Dendritic cell treated with granulocyte-macrophage colony-stimulating factor and Interleukin-4, amounts not matched to agents 40 ng/mL and 50 ng/mL, for 4 days (primary cell): Measurements from ENCODE around the gene CHD2.
"Not testable (repeated sequence)": the region's sequence is repeated elsewhere in the genome, so short reads cannot be mapped to it uniquely, and the experiment has no call there.

Experiments
- H3K27ac Mint-ChIP-seq: one replicate; pipeline ENCODE4 v1.8.0; 2022; ENCODE audit warnings: mild to moderate bottlenecking, mixed read lengths
- H3K27me3 Mint-ChIP-seq: one replicate; pipeline ENCODE4 v1.8.0; 2022; ENCODE audit warnings: mild to moderate bottlenecking, mixed read lengths
- H3K36me3 Mint-ChIP-seq: one replicate; pipeline ENCODE4 v1.8.0; 2022; ENCODE audit warnings: low read depth, mixed read lengths
- H3K4me1 Mint-ChIP-seq: one replicate; pipeline ENCODE4 v1.8.0; 2022; ENCODE audit warnings: low read depth, mixed read lengths
- H3K4me3 Mint-ChIP-seq: one replicate; pipeline ENCODE4 v1.8.0; 2022; ENCODE audit warnings: mild to moderate bottlenecking, moderate library complexity, mixed read lengths
- H3K9me3 Mint-ChIP-seq: one replicate; pipeline ENCODE4 v1.8.0; 2022; ENCODE audit warnings: mixed read lengths
- intact Hi-C: fragments of 100-400 bp; cut with micrococcal nuclease; formaldehyde crosslinking; loops from one replicate; pipeline ENCODE4 v1.15.0; 2022

The CHD2 gene

DNA sequence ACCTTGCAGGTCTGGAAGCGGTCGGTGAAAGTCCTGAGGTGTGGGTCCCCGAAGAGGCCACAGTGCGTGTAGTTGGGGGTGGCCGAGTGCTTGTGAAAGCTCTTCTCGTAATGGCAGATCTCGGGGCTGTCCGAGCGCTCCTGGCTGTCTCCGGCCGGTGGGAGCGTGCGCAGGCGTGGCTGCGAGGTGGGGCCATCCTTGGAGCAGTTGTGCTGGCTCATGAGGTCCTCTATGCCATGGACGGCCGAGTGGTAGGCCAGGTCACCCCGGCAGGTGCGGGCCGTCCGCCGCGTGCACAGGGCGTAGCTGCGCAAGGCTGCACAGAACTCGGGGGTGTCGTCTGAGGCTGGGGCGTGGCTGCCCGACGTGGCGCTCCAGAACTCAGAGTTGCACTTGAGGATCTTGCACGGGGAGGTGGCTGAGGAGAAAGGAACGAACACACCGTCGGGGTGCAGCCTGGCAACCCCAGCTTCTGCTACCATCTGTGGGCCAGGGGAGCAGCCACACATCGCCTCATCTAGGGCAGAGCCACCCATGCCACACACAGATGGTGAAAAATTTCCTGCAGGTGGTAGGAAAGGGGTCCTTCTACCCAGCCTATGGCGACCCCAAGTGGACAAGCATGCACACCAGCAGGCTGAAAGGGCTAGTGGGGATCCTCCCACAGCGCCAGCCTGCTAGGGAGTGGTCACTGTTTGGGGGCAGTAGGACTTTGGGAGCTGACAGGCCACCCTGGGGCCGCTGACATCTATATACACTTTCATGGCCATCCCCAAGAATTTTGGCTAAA is 152.2 kb downstream of the CHD2 start:
- peaks cover 25% of the 10 kb centered on the region for H3K27me3 Mint-ChIP-seq
- peaks cover 22% of the 10 kb centered on the region for H3K4me1 Mint-ChIP-seq
- no peak overlapping the region for H3K27ac Mint-ChIP-seq
- no peaks in the 10 kb centered on the region for H3K9me3 Mint-ChIP-seq
- H3K4me3 Mint-ChIP-seq, result no peak overlapping the region
- intact Hi-C loops, result no loop called here
- H3K36me3 Mint-ChIP-seq, result no peaks in the 10 kb centered on the region

DNA sequence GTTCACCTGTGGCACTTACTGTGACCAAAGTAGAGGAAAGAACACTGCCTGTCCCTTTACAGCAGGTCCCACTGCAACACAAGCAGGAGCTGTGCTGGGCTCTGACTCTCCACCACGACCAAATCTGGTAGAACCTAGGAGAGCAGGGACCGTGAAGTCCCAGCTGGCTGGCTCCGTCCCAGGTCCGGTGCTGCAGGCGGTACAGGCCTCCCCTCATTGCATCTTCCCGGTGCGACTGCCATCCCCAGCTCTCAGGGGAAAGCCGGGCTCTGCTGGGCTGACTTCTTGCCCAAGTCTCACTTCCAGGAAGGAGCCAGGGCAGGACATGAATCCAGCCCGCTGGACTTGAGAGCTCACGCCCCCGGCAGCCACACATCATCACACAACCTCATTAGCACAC is 155.1 kb downstream of the CHD2 start:
- no peaks in the 10 kb centered on the region for H3K27me3 Mint-ChIP-seq

DNA sequence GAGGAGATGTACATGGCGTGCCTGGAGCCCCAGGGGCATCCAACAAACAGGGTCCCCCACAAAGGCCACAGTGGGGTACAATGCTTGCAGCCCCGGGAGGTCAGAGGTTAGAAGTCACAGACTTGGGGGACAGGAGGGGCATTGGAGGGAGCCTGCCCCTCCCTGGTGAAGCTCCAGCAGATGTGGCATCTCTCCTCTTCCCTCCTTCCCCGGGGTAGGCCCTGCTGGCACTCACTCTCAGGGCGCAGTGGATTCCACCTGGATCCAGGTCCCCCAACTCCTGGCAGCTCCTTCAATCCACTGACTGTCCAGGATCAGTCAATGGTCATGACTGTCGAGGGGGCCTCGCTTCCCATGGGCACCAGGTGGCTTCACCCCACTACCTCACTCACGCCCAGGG is 156.7 kb downstream of the CHD2 start:
- intact Hi-C loops, result no loop called here
- H3K27me3 Mint-ChIP-seq, result peaks cover 12% of the 10 kb centered on the region
- H3K27ac Mint-ChIP-seq, result no peak overlapping the region
- no peak overlapping the region for H3K4me3 Mint-ChIP-seq
- H3K9me3 Mint-ChIP-seq, result no peaks in the 10 kb centered on the region
- H3K4me1 Mint-ChIP-seq, result no peaks in the 10 kb centered on the region
- H3K36me3 Mint-ChIP-seq, result no peaks in the 10 kb centered on the region

More for the DNA sequence above, 155.1 kb downstream of the CHD2 start:
- H3K9me3 Mint-ChIP-seq, result no peaks in the 10 kb centered on the region
- H3K27ac Mint-ChIP-seq, result no peak overlapping the region
- no peaks in the 10 kb centered on the region for H3K4me1 Mint-ChIP-seq
- no peaks in the 10 kb centered on the region for H3K36me3 Mint-ChIP-seq
- intact Hi-C loops, result no loop called here
- H3K4me3 Mint-ChIP-seq, result no peak overlapping the region

DNA sequence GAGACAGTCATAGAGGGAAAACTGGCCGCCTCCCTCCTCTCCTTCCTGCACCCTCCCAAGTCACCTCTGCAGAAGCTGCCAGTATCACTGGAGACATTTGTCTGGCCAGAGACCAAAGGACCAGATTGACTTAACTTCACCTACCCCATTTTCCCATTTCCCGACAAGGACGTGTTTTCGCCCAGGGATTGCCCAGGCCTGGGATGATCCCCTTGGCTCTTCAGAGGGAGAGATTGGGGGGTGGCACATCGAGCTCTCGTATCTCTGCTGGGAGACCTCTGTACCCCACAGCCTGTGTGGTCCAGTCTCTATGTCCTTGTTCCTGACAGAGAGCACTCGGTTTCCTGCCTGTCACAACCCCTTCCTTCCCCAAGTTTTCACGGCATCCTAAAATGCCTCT is 157.5 kb downstream of the CHD2 start:
- H3K9me3 Mint-ChIP-seq, result no peaks in the 10 kb centered on the region
- peaks cover 18% of the 10 kb centered on the region for H3K27me3 Mint-ChIP-seq
- no peaks in the 10 kb centered on the region for H3K36me3 Mint-ChIP-seq
- no peaks in the 10 kb centered on the region for H3K4me1 Mint-ChIP-seq
- no peak overlapping the region for H3K27ac Mint-ChIP-seq
- H3K4me3 Mint-ChIP-seq, result no peak overlapping the region
- intact Hi-C loops, result no loop called here

DNA sequence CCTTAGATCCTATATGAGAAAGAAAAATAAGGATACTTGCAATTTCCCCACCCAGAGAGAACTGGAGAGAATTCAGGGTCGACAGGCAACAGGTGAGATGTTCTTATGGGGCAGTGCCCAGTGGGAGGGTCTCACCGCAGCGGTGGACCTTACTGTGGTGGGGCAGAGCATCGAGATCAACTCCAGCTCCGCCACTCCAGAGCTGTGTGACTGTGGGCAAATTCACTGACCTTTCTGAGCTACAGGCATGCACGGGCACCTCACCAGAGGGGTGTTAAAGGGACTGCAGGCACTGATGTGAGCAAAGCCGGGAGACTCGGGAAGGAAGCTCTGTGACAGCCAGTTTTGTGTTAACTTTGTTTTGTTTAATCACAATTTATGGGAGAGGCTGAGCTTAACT is 158.0 kb downstream of the CHD2 start:
- no peak overlapping the region for H3K4me3 Mint-ChIP-seq
- intact Hi-C loops, result no loop called here
- H3K9me3 Mint-ChIP-seq, result no peaks in the 10 kb centered on the region
- no peaks in the 10 kb centered on the region for H3K4me1 Mint-ChIP-seq
- no peaks in the 10 kb centered on the region for H3K36me3 Mint-ChIP-seq
- peaks cover 21% of the 10 kb centered on the region for H3K27me3 Mint-ChIP-seq
- H3K27ac Mint-ChIP-seq, result no peak overlapping the region

DNA sequence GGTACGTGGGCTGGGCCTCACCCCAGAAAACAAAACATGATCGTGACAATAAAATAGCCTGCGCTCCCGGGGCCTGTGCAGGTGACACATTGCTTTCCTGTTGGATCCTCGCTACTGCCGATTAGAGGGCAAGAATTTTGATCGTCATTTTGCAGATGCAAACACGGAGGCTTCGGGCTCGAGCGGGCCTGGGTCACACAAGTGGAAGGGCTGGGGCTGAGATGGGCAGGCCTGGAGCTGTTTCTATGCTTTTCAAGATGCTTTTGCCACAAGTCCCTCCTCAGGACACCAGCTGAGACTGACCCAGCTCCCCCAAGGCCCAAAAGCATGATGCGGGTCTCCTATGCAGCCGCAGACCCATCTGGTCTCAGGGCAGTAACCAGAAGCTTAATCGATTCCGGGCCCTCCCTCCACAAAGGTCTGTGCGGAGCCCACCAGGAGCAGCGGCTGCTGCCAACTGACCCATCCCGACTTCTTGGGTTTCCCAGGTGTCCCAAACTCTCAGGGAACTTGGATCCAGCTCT is 158.8 kb downstream of the CHD2 start:
- peaks cover 27% of the 10 kb centered on the region for H3K27me3 Mint-ChIP-seq
- H3K4me3 Mint-ChIP-seq, result no peak overlapping the region
- H3K4me1 Mint-ChIP-seq, result no peaks in the 10 kb centered on the region
- no peaks in the 10 kb centered on the region for H3K9me3 Mint-ChIP-seq
- no peaks in the 10 kb centered on the region for H3K36me3 Mint-ChIP-seq
- H3K27ac Mint-ChIP-seq, result no peak overlapping the region
- intact Hi-C loops, result no loop called here

DNA sequence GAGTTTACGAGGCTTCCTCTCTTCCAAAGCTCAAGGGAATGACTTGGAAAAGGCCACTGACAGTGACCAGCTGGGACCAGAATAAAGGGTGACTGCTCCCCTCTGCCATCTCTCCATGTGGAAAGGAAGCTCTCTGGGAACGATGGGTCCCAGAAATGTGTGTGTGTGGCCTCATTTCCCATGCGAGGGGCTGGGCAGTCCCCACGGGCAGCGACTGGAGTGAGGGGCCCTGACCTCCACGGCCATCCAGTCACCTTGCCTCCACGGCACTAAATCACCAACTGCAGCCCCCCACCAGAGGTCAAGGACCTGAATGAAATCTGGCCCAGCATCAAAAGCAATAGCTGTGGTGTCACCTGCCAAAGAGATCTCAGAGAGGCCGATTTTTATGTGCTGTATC is 159.3 kb downstream of the CHD2 start:
- H3K36me3 Mint-ChIP-seq, result no peaks in the 10 kb centered on the region
- H3K27ac Mint-ChIP-seq, result no peak overlapping the region
- H3K4me1 Mint-ChIP-seq, result no peaks in the 10 kb centered on the region
- no peaks in the 10 kb centered on the region for H3K9me3 Mint-ChIP-seq
- peaks cover 30% of the 10 kb centered on the region for H3K27me3 Mint-ChIP-seq
- intact Hi-C loops, result no loop called here
- no peak overlapping the region for H3K4me3 Mint-ChIP-seq

DNA sequence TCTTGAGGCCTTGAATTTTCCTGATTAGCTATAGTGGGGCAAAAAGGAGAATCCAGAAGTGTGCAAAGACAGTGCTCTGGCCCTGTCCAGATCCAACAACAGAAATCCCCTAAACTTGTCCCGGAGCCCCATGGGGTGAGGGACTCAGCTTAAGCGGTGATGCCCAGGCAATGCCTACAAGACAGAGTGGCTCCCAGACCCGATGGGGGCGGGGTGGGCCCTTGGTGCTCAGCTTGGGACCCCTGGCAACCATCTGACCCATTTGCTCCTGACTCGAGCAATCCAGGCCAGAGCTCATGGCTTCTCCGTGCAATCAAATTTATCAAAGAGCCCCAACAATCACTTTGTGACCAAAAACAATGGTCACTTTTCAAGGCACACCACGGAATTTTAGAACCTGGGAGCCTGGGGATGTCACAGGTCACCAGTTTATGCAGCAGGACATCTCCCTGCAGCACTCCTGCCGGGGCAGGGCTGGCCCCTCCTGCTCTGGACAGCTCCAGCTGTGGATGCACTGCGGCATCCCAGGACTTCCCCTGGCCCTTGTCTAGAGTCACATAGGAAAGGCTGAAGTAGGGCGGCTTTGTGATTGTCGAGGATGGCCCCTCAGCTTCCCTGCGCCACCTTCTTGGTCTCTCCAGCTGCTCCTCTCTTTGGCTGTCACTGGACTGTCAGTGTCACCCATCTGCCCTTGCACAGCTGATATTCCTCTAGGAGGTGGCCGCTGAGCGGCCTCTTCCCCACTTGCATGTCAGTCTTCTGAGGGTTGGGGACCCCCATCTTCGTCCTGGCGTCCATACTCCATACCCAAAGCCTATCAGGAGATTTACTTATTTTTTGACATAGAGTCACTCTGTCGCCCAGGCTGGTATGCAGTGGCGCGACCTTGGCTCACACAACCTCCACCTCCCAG is 160.5 kb downstream of the CHD2 start:
- intact Hi-C loops, result no loop called here
- Mint-ChIP-seq H3K36me3 (no peaks in the 10 kb centered on the region), H3K27me3 (peaks cover 32% of the 10 kb centered on the region), H3K4me3 (no peak overlapping the region), H3K4me1 (no peaks in the 10 kb centered on the region), H3K9me3 (no peaks in the 10 kb centered on the region), H3K27ac (no peak overlapping the region)

DNA sequence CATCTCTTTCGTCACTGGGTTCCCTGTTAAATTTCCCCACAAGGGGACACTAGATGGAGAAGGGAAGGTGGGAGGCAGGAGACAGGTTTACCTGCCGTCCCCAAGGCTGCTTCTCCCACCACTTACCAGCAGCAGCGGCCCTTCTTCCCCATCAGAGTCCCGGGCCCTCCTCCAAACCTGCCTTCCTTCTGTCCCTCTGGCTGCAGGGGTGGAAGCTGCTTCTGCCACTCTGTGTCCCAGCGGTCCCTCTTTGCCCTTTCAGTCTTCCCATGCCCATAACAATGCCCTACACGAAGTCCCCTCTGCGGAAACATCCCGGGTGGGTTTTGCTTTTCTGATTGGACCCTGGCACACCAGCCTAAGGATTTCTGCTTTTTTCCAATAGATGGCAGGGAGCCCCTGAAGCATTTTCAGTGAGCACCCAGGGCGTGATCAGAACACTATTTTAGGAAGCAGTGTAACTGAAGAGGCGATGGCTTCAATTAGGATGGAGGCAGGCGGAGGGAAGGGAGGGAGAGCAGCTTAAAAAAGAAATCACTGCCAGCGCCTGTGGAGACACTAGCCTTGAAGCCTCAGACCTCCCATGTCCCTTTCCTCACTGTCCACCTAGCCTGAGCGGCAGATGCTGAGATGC is 162.6 kb downstream of the CHD2 start:
- H3K4me3 Mint-ChIP-seq, H3K27ac Mint-ChIP-seq, H3K4me1 Mint-ChIP-seq, H3K36me3 Mint-ChIP-seq, H3K9me3 Mint-ChIP-seq, intact Hi-C loops: not testable (repeated sequence)
- H3K27me3 Mint-ChIP-seq, result peaks cover 37% of the 10 kb centered on the region

DNA sequence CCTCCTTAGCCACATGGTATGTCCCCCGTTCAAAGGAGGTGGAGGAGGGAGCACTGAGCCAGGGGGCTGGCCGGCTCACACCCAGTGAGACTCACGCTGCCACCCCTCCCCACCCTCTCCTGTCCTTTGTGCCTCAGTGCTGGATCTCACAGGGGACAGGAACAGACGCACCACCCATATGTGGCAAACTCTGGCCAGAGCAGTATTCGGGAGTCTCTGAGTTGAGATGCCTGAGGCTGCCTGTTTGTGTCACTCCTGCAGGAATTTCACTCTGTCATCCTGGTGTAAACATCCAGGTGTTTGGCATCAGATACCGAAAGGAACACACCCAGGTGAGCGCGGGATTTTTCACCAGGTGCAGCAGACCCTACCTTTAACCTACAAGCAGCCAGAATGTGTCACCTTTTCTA is 163.1 kb downstream of the CHD2 start:
- no peaks in the 10 kb centered on the region for H3K9me3 Mint-ChIP-seq
- no peaks in the 10 kb centered on the region for H3K4me1 Mint-ChIP-seq
- H3K27me3 Mint-ChIP-seq, result peaks cover 39% of the 10 kb centered on the region
- H3K4me3 Mint-ChIP-seq, result no peak overlapping the region
- H3K27ac Mint-ChIP-seq, result no peak overlapping the region
- intact Hi-C loops, result no loop called here
- no peaks in the 10 kb centered on the region for H3K36me3 Mint-ChIP-seq

DNA sequence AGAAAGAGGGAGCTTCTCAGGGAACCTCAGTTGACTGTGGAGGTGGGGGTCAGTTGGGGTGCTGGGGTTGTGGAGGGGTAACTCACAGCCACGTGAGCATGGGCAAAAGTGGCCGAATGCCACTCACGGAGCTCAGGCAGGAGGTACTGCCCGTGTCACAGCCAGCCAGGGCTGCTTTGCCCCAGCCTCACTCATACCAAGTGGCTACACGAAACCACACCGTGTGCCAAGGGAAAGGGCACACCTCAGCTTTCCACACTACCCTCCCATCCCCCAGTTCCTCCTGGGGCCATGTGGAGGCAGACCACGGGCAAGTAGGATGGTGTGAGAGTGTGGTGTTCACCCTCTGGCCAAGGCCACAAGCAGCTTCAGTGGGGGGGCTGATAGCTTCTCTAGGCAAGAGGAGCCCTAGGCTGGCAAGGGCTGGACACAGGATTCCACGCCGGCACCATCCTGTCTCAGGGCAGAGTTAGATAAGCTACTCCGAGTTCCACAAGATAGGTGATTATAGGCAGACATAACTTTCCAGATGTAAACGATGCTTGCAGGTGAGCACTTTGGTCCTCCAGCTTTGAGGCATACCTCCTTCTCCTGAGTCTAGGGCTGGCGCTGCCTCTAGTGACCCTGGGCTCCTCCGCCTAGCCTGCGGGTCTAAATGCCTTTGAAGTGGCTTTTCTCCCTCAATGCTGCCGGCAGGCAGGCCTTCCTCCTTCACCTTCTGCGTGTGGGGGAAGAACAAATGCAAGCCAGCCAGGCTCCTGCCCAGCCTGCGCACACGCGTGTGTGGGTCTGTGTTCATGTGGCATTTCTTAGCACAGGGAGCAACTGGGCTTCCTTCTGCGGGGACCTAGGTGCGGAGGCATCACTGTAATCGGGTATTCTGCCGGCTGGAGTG is 163.9 kb downstream of the CHD2 start:
- H3K9me3 Mint-ChIP-seq, result no peaks in the 10 kb centered on the region
- no peak overlapping the region for H3K27ac Mint-ChIP-seq
- H3K4me3 Mint-ChIP-seq, result no peak overlapping the region
- H3K4me1 Mint-ChIP-seq, result no peaks in the 10 kb centered on the region
- no peaks in the 10 kb centered on the region for H3K36me3 Mint-ChIP-seq
- intact Hi-C loops, result no loop called here
- H3K27me3 Mint-ChIP-seq, result peaks cover 41% of the 10 kb centered on the region

DNA sequence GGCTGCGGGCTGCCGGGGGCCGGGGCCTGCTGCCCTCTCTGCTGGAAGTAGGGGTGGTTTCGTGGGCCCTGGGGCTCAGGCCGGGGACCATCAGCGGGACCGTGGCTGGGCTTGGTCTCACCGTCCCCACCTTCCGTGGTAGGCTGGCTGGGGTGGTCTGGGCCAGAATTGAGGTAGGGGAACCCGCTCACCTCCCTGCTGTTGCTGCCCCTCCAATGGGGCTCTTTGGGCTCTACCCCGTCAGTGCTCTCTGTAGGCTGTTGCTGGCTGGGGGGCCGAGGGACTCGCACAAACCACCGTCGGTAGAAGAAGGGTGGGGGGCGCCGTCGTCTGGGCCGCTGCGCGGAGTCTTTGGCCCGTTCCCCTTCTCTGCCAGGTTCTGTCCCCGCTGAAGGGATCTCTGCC is 165.5 kb downstream of the CHD2 start:
- H3K27me3 Mint-ChIP-seq, result peaks cover 46% of the 10 kb centered on the region
- H3K4me1 Mint-ChIP-seq, result no peaks in the 10 kb centered on the region
- H3K9me3 Mint-ChIP-seq, result no peaks in the 10 kb centered on the region
- no peak overlapping the region for H3K27ac Mint-ChIP-seq
- no peaks in the 10 kb centered on the region for H3K36me3 Mint-ChIP-seq
- no peak overlapping the region for H3K4me3 Mint-ChIP-seq
- intact Hi-C loops, result no loop called here

DNA sequence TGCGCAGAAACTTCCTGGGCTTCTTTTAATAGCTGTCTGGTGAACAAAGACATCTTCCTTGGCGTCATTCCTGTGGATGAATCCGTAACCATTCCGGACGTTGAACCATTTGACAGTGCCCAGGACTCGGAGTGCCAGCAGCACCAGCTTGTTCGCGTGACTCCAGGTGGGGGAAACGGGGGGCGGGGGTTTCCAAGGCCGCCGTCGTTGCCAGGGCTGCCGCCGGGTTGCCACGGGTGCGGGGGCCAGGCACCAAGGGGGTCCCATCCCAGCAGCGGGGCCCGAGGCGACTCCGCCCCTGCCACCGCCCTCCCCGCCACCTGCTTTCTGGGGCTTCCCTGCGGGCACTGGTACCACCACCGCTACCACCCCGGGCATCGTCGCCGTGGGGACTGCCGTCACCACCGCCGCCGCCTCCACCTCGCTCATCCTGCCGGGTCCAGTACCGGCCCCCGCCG is 166.1 kb downstream of the CHD2 start:
- intact Hi-C loops, result no loop called here
- H3K9me3 Mint-ChIP-seq, result no peaks in the 10 kb centered on the region
- no peaks in the 10 kb centered on the region for H3K36me3 Mint-ChIP-seq
- no peak overlapping the region for H3K27ac Mint-ChIP-seq
- H3K27me3 Mint-ChIP-seq, result peaks cover 48% of the 10 kb centered on the region
- H3K4me3 Mint-ChIP-seq, result no peak overlapping the region
- no peaks in the 10 kb centered on the region for H3K4me1 Mint-ChIP-seq
